ENCODE data around the gene DICER1. TPM values are rescaled to one million over a fixed set of nuclear protein-coding genes. Genes with fewer than 3 reads are reported as not detected.

Gene DICER1
- total RNA-seq (2022; extraction: Qiagen RNA extraction) = 17.1 to 28.7 TPM (median 23.1 TPM) in 5 replicates

DNA sequence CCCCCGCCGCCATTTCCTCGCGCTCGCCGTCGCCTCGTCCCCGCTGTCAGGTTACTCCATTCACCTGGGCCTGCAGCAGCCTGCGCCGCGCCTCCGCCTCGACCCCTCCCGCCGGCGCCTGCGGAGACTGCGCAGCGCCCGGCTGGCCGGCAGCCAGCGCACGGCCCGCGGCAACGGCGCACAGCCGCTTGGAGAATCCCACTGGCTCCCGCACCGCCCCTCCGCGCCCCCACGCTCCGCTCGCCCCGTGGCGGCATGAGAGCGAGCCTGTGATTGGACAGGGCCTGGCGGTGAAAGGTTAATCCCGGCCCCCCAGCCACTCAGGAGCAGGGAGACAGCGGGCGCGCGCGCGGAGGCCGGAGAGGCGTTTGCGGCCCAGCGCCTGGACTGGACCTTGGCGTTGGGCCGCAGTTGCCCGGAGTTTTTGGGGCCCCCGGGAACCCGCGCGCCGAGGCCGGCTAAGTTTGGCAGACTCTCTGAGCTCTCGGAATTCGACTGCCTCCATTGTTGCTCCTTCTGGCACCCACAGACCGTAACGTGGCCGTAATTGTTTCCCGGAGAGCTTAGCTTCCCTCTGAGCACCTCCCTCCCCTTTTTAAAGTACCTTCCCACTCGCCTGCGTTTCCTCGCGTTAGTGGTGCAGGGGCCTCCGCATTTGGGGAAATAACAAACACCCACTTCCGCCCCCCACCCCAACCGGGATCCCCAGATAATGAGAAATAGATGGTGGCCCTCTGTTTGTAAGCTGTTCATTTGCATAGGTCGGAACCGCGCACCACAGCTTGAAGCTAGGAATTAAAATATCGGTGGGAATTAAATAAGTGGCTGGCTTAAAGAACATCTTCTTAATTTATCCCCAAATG lies at the start of gene DICER1:
DICER1 (minus strand) TSS at position 203 of the 863 bp plus-strand sequence. CDS start 24,071 bp downstream, outside the sequence.

Other genes starting within 250 kb of the DICER1 start
- 4.7 to 9.3 TPM (median 7.0 TPM) in 5 replicates for gene CLMN, start 162.4 kb upstream of the DICER1 start, total RNA-seq (2022; extraction: Qiagen RNA extraction)

Data from A549 treated with dexamethasone at 1 μM for 4 hours (cell line).